GM19043 (cell line): ENCODE data around the gene PDCD1LG2.
"Not testable (repeated sequence)": the region's sequence is repeated elsewhere in the genome, so short reads cannot be mapped to it uniquely, and the experiment has no call there.

Experiments used
- ATAC-seq: cut with Tn5 transposase; IDR thresholded peaks from one replicate; pipeline ENCODE4 v1.9.1; 2021; ENCODE audit warnings: low read depth; ENCODE audit not compliant: unreplicated experiment

The PDCD1LG2 gene

GRCh38 chr9:5510360-5510931, at the start of gene PDCD1LG2:
TSS of gene PDCD1LG2 (plus strand) at chr9:5510531. CDS start at chr9:5522547, 12,016 bp downstream.
- peak; percentile 63 for ATAC-seq

- ATAC-seq: not testable (repeated sequence)
Observed at GRCh38 chr9:5464831-5465330, 45.5 kb upstream of the PDCD1LG2 start.

GRCh38 chr9:5466005-5466404, 44.3 kb upstream of the PDCD1LG2 start:
- no peak for ATAC-seq

DNA sequence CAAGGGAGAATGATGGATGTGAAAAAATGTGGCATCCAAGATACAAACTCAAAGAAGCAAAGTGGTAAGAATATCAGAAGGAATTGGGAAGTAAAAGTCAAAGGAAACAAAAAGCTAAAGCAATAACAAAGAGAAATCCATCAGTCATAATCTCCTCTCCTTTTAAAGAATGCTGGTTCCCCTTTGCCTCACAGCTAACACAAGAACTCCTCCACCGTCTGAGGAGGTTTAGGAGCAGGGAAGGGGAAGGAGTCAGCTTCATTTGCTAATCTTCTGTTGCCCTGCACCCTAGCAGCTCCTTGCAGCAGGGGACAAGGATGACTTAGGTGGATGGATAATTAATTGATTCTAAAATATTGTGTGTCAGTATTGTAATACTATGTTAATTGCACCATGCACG, 43.6 kb upstream of the PDCD1LG2 start:
- ATAC-seq: no peak

DNA sequence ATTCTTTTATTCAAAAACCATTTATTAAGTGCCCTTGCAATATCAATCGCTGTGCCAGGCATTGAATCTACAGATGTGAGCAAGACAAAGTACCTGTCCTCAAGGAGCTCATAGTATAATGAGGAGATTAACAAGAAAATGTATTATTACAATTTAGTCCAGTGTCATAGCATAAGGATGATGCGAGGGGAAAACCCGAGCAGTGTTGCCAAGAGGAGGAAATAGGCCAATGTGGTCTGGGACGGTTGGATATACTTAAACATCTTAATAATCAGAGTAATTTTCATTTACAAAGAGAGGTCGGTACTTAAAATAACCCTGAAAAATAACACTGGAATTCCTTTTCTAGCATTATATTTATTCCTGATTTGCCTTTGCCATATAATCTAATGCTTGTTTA, 41.5 kb upstream of the PDCD1LG2 start:
- ATAC-seq: no peak

DNA sequence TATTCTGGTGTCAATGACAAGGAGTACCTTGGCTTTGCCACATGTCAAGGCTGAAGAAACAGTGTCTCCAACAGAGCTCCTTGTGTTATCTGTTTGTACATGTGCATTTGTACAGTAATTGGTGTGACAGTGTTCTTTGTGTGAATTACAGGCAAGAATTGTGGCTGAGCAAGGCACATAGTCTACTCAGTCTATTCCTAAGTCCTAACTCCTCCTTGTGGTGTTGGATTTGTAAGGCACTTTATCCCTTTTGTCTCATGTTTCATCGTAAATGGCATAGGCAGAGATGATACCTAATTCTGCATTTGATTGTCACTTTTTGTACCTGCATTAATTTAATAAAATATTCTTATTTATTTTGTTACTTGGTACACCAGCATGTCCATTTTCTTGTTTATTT, 40.2 kb upstream of the PDCD1LG2 start:
- no peak for ATAC-seq

GRCh38 chr9:5470816-5471215, 39.5 kb upstream of the PDCD1LG2 start:
- ATAC-seq: no peak

DNA sequence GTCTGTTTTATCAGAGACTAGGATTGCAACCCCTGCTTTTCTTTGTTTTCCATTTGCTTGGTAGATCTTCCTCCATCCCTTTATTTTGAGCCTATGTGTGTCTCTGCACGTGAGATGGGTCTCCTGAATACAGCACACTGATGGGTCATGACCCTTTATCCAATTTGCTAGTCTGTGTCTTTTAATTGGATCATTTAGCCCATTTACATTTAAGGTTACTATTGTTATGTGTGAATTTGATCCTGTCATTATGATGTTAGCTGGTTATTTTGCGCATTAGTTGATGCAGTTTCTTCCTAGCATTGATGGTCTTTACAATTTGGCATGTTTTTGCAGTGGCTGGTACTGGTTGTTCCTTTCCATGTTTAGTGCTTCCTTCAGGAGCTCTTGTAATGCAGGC, 34.7 kb upstream of the PDCD1LG2 start:
- not testable (repeated sequence) for ATAC-seq

- no peak for ATAC-seq
Observed at GRCh38 chr9:5478206-5478605, 32.1 kb upstream of the PDCD1LG2 start.

DNA sequence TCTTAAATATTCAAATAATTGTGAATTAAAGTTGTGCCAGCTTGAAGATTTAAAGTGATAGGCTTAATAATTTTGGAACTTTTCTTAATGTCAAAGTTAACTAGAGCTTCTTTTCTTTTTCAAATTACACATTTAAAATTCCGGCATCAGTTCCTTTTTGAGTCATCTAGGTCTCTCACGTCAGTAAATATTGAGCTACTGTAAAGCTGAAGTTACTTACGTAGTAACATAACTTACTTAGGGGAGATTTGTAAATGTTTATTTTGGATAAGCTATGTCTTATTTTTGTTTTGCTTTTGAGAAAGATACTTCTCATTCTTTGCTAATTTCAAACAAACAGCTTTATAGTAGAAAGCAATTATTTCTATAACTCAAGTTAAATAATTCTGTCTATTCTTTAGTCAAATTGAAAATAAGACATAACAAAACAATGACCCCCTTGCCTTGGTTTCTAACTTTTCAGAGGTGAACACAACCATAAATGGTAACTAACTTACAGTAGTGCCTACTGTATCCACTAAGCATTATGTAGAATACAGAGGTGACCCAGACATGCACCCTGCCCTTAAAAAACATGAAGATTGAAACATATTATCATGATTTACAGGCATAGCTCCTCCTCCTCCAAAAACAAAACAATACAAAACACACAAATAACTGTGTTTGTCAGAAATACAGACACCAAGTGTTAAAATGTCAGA, 30.2 kb upstream of the PDCD1LG2 start:
- peak; percentile 51 for ATAC-seq

- no peak for ATAC-seq
Observed at GRCh38 chr9:5480919-5481318, 29.4 kb upstream of the PDCD1LG2 start.

- ATAC-seq: no peak
Observed at GRCh38 chr9:5481322-5482040, 28.9 kb upstream of the PDCD1LG2 start.

DNA sequence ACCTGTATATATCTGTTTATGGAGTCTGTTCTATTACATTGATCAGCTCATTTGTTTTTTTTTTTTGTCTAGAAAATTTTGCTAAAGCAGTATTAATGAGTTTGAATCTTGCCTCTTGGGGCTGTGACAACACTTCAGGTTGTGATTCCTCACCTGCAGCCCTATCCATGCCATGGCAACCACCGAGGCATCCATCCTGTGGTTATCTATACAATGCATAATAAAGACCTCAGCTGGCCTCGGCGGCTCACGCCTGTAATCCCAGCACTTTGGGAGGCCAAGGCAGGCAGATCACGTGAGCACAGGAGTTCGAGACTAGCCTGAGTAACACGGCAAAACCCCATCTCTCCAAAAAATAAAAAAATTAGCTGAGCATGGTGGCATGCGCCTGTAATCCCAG, 28.1 kb upstream of the PDCD1LG2 start:
- no peak for ATAC-seq

- ATAC-seq: no peak
Observed at GRCh38 chr9:5483306-5483705, 27.0 kb upstream of the PDCD1LG2 start.

DNA sequence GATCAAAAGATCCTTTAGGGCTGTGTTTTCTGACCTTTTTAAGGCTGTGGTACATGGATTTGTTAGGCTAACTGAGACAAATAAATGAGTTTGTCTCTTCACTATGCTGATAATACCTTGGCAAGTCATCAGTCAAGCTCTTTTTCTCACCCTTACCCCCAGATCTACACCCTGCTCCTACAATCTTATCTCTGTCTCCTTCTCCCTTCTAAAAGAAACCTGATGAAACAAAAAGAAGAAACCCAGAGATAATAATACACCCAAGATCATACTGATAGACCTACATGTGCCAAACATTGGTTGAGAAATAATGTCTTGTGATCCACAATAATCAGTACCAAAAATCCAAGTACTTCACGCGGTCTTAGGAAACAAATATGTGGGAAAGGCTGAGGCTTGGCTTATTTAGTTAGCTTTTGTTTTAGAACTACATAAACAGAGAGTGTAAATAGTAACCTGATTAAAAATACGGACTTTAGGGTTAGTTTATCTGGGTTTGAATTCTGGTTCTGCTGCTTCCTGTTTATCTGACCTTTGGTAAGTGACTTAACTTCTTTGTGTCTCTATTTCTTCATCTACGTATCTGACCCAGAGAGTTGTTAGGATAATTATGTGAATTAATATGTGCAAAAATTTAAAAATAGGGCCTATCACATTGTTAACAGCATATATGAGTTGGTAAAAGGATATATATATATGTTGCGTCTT, 24.8 kb upstream of the PDCD1LG2 start:
- no peak for ATAC-seq

DNA sequence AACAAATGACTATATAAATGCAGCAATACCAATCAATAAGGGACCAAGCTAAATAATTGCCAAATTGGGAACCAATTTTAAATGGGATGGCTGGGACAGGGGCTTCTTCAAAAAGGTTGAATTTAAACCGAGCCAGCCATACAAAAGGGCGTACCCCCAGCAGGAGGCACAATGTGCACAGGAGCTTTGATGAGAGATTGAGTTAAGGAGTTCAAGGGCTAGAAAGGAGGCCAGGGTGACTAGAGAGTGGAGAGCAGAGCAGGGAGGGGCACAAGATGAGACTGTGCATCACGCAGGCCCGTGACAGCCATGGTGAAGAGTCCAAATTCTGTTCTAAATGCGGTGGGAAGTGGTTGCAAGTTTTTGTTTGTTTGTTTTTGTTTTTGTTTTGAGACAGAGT, 23.3 kb upstream of the PDCD1LG2 start:
- ATAC-seq: no peak

DNA sequence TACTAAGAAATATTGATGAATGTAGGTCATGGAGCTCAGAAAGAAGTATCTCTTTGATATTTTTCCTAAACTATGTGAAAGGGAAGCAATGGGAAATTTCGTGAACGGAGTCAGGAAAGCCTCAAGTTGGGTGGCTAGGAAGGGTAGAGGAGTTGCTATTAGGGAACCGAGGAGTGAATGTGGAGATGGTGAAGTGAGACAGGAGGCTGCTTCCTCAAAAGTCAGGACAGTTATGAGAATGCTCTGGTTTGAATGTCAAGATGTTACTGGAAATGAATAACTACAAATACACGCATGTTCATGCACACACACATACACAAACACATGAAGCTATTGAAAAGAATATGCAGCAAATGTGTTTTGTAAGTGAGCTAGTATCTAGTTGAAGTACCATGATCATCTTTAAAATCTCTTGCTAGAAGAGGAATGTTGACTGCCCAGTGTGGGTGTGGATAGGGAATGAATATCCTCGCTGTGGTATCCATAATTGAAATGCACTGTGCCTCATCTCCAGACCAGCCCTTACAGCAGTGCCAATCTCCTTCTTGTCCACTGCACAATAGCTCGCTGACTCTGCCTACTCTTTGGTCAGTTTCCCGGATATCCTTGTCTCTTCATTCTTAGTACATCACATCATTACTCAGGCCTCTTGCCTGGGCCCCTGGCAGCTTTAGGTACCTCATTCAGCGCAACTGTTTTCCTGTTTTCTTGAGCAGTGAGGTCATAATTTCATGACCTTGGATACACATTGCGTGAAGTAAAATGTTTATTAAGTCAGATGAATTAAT, 21.9 kb upstream of the PDCD1LG2 start:
- no peak for ATAC-seq

GRCh38 chr9:5489630-5490490, 20.5 kb upstream of the PDCD1LG2 start:
- no peak for ATAC-seq

- ATAC-seq: no peak
Observed at GRCh38 chr9:5492965-5493678, 17.2 kb upstream of the PDCD1LG2 start.
